Spleen (tissue), 7 donors: ENCODE data around the gene RAB25.

Experiments
- POLR2A ChIP-seq, 3 donors: fragments of 450-650 bp; IDR thresholded peaks; one replicate each; pipeline ENCODE4 v1.5.1; 2017; ENCODE audit warnings: antibody characterized with exemption in 3 of 3, mild to moderate bottlenecking in 1 of 3
- TF ChIP-seq, protein P1 (sequence below), 11 experiments: fragments of 200-600 bp in 7 of 11; fragments of 450-650 bp in 4 of 11; sonication (generic) in 4 of 11; IDR thresholded peaks in 8 of 11; conservative IDR thresholded peaks in 3 of 11; 1 replicate in 7 of 11; 2 replicates in 4 of 11; pipeline versions ENCODE4 v1.4.0 to v1.8.0; 2016 to 2021; ENCODE audit warnings: antibody characterized with exemption in 11 of 11, inconsistent platforms in 4 of 11, mild to moderate bottlenecking in 1 of 11
- donor health status: DM: no; HTN: no; CAD: no; lungs with moderate emphysema.
- donor health status: DM: no; HTN: no; CAD: no.
- donor health status: DM: no; HTN: no; CAD: no.

DNA sequence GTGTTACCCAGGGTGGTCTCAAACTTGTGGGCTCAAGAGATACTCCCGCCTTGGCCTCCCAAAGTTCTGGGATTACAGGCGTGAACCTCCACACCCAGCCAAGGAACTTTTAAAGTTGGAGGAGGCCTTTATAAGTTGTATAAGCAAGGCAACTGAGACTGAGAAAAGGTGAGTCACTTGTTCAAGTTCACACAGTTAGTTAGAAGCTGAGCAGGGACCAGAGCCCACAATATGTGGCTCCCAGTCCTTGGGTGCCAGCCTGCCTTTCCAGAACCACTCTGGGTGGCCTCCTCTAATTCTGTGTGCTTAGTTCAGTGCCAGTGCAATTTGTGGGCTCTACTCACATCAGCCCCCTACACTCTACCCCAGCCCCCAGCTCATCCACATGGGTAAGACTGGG, 3.7 kb downstream of the RAB25 start:
- TF ChIP-seq, protein P1, sequence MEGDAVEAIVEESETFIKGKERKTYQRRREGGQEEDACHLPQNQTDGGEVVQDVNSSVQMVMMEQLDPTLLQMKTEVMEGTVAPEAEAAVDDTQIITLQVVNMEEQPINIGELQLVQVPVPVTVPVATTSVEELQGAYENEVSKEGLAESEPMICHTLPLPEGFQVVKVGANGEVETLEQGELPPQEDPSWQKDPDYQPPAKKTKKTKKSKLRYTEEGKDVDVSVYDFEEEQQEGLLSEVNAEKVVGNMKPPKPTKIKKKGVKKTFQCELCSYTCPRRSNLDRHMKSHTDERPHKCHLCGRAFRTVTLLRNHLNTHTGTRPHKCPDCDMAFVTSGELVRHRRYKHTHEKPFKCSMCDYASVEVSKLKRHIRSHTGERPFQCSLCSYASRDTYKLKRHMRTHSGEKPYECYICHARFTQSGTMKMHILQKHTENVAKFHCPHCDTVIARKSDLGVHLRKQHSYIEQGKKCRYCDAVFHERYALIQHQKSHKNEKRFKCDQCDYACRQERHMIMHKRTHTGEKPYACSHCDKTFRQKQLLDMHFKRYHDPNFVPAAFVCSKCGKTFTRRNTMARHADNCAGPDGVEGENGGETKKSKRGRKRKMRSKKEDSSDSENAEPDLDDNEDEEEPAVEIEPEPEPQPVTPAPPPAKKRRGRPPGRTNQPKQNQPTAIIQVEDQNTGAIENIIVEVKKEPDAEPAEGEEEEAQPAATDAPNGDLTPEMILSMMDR (IDR thresholded peaks at IDR 0.05 in 8 of 11, conservative IDR thresholded peaks at IDR 0.05 in 3 of 11): no peak
- TF ChIP-seq POLR2A (IDR thresholded peaks at IDR 0.05): no peak
